Neural cell (in vitro differentiated cells): Measurements from ENCODE around the gene MYRIP. TPM values are rescaled to one million over a fixed set of nuclear protein-coding genes. Genes with fewer than 3 reads are reported as not detected.

Experiments used
- H2AFZ ChIP-seq: fragments of 200-600, 300-800 bp; sonication (generic), shearing (Covaris generic); 2 replicates; pipeline ENCODE4 v1.6.0; 2014; ENCODE audit warnings: low read depth, mild to moderate bottlenecking, antibody characterized with exemption, low read length, moderate library complexity
- H3F3A ChIP-seq: fragments of 200-600 bp; shearing (Covaris generic); 2 replicates; pipeline ENCODE4 v1.6.1; 2016; ENCODE audit warnings: mild to moderate bottlenecking, moderate library complexity, mixed read lengths, antibody characterized with exemption, low read length; ENCODE audit not compliant: insufficient read depth, poor library complexity, severe bottlenecking
- H3K27ac ChIP-seq: fragments of 200-600, 300-800 bp; sonication (generic), shearing (Covaris generic); 2 replicates; pipeline ENCODE4 v1.5.1; 2014; ENCODE audit warnings: mild to moderate bottlenecking, low read length, moderate library complexity
- H3K27me3 ChIP-seq: fragments of 300-800, 200-600 bp; sonication (generic), shearing (Covaris generic); 2 replicates; pipeline ENCODE4 v1.6.0; 2014; ENCODE audit warnings: mild to moderate bottlenecking, low read depth, low read length, moderate library complexity; ENCODE audit not compliant: insufficient read depth
- H3K36me3 ChIP-seq: fragments of 300-800, 200-600 bp; sonication (generic), shearing (Covaris generic); 2 replicates; pipeline ENCODE4 v1.5.1; 2014; ENCODE audit warnings: mild to moderate bottlenecking, antibody characterized with exemption, low read length, moderate library complexity; ENCODE audit not compliant: insufficient read depth
- H3K4me2 ChIP-seq: fragments of 300-800, 200-600 bp; sonication (generic), shearing (Covaris generic); 2 replicates; pipeline ENCODE4 v1.6.0; 2014; ENCODE audit warnings: mild to moderate bottlenecking, low read length
- H3K4me3 ChIP-seq: fragments of 300-800, 200-600 bp; sonication (generic), shearing (Covaris generic); 2 replicates; pipeline ENCODE4 v1.5.1; 2014; ENCODE audit warnings: mild to moderate bottlenecking, low read length, moderate library complexity
- H3K79me2 ChIP-seq: fragments of 200-600 bp; shearing (Covaris generic); replicated peaks from 2 replicates; pipeline ENCODE4 v1.6.0; 2014; ENCODE audit warnings: mild to moderate bottlenecking, low read length, moderate library complexity; ENCODE audit not compliant: insufficient read depth
- H3K9ac ChIP-seq: fragments of 300-800, 200-600 bp; sonication (generic), shearing (Covaris generic); 2 replicates; pipeline ENCODE4 v1.6.1; 2016; ENCODE audit warnings: mild to moderate bottlenecking, low read length, mixed read lengths
- H3K9me2 ChIP-seq: fragments of 200-600 bp; shearing (Covaris generic); 2 replicates; pipeline ENCODE4 v1.6.1; 2016; ENCODE audit warnings: mild to moderate bottlenecking, low read length, mixed read lengths; ENCODE audit not compliant: insufficient read depth
- H3K9me3 ChIP-seq: fragments of 200-600, 300-800 bp; sonication (generic), shearing (Covaris generic); 2 replicates; pipeline ENCODE4 v1.6.1; 2016; ENCODE audit warnings: mild to moderate bottlenecking, mixed run types, low read length, moderate library complexity, mixed read lengths
- H4K20me1 ChIP-seq: fragments of 200-600 bp; shearing (Covaris generic); 2 replicates; pipeline ENCODE4 v1.6.1; 2016; ENCODE audit warnings: mild to moderate bottlenecking, mixed run types; ENCODE audit not compliant: insufficient read depth
- EP300 ChIP-seq: fragments of 450-650 bp; conservative IDR thresholded peaks from 2 replicates; pipeline ENCODE4 v1.6.1; 2014; ENCODE audit warnings: antibody characterized with exemption, mild to moderate bottlenecking, moderate library complexity; ENCODE audit not compliant: poor library complexity, severe bottlenecking
- EZH2 ChIP-seq: fragments of 200-600, 300-800 bp; shearing (Covaris generic), sonication (generic); IDR thresholded peaks from 2 replicates; pipeline ENCODE4 v1.6.1; 2014; ENCODE audit warnings: antibody characterized with exemption, low read length, borderline replicate concordance, mild to moderate bottlenecking; ENCODE audit not compliant: insufficient read depth, poor library complexity, severe bottlenecking
- MXI1 ChIP-seq: fragments of 450-650 bp; conservative IDR thresholded peaks from 2 replicates; pipeline ENCODE4 v1.6.1; 2014; ENCODE audit warnings: antibody characterized with exemption, mild to moderate bottlenecking; ENCODE audit not compliant: poor library complexity, severe bottlenecking
- POLR2AphosphoS5 ChIP-seq: IDR thresholded peaks from 2 replicates; pipeline ENCODE4 v1.6.1; 2012
- RAD21 ChIP-seq: fragments of 450-650 bp; conservative IDR thresholded peaks from 2 replicates; pipeline ENCODE4 v1.6.1; 2014; ENCODE audit warnings: antibody characterized with exemption, mild to moderate bottlenecking, moderate library complexity
- REST ChIP-seq: IDR thresholded peaks from 2 replicates; pipeline ENCODE4 v1.6.1; 2012; ENCODE audit warnings: borderline replicate concordance
- SMC3 ChIP-seq: fragments of 450-650 bp; conservative IDR thresholded peaks from 2 replicates; pipeline ENCODE4 v1.6.1; 2014; ENCODE audit warnings: antibody characterized with exemption, mild to moderate bottlenecking, moderate library complexity; ENCODE audit not compliant: poor library complexity
- TAF1 ChIP-seq: IDR thresholded peaks from 2 replicates; pipeline ENCODE4 v1.6.1; 2012; ENCODE audit warnings: low read depth
- polyA plus RNA-seq: library from polyadenylated mRNA; depleted of rRNA; stranded (reverse); fragments of >200 nt; gene quantifications from 2 replicates; pipeline ENCODE4 v1.2.3, GENCODE V29; 2014
- TF ChIP-seq, protein P1 (sequence below): fragments of 450-650 bp; IDR thresholded peaks from 2 replicates; pipeline ENCODE4 v1.5.1; 2014; ENCODE audit warnings: antibody characterized with exemption, mild to moderate bottlenecking, moderate library complexity; ENCODE audit not compliant: poor library complexity, severe bottlenecking

Gene MYRIP
- polyA plus RNA-seq, 1 donor from 2014 or later, result 0.76 TPM

- H3F3A ChIP-seq, result no peaks in the 10 kb centered on the region
- H3K9me3 ChIP-seq, result no peaks in the 10 kb centered on the region
- H3K79me2 ChIP-seq, result no peaks in the 10 kb centered on the region
- H3K4me3 ChIP-seq, result no peak overlapping the region
- no peaks in the 10 kb centered on the region for H3K9me2 ChIP-seq
- TF ChIP-seq SMC3 (no peak), EZH2 (no peak), POLR2AphosphoS5 (no peak), RAD21 (no peak), REST (no peak), EP300 (no peak), MXI1 (no peak), TAF1 (no peak)
- TF ChIP-seq, protein P1, sequence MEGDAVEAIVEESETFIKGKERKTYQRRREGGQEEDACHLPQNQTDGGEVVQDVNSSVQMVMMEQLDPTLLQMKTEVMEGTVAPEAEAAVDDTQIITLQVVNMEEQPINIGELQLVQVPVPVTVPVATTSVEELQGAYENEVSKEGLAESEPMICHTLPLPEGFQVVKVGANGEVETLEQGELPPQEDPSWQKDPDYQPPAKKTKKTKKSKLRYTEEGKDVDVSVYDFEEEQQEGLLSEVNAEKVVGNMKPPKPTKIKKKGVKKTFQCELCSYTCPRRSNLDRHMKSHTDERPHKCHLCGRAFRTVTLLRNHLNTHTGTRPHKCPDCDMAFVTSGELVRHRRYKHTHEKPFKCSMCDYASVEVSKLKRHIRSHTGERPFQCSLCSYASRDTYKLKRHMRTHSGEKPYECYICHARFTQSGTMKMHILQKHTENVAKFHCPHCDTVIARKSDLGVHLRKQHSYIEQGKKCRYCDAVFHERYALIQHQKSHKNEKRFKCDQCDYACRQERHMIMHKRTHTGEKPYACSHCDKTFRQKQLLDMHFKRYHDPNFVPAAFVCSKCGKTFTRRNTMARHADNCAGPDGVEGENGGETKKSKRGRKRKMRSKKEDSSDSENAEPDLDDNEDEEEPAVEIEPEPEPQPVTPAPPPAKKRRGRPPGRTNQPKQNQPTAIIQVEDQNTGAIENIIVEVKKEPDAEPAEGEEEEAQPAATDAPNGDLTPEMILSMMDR, result no peak
- no peak overlapping the region for H2AFZ ChIP-seq
- H3K27me3 ChIP-seq, result no peaks in the 10 kb centered on the region
- no peak overlapping the region for H3K4me2 ChIP-seq
- no peaks in the 10 kb centered on the region for H3K36me3 ChIP-seq
- H4K20me1 ChIP-seq, result no peaks in the 10 kb centered on the region
- H3K27ac ChIP-seq, result no peak overlapping the region
- H3K9ac ChIP-seq, result no peak overlapping the region
These were observed 207.0 kb downstream of the MYRIP start for GRCh38 chr3:40016391-40016790.

DNA sequence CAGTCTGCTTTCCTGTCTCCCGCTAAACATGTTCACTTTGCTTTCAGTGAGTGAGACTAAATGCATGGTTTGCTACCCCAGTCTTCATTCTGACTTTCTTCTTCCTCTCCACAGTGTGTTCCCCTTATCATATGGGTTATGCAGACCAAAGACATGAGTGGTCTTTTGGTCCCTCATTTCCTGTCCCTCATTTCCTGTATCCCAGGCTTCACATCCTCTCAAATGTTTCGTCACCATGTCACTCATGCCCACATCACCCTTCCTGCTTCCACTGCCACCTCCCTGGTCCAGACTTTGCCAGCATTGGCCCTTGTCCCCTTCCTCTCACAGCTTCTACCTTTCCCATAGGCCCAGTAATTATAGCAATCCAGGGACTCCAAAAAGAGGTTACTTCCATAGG is 209.0 kb downstream of the MYRIP start:
- H3K36me3 ChIP-seq, result no peaks in the 10 kb centered on the region
- H3K9me2 ChIP-seq, result no peaks in the 10 kb centered on the region
- no peaks in the 10 kb centered on the region for H3K9me3 ChIP-seq
- H3K4me3 ChIP-seq, result no peak overlapping the region
- TF ChIP-seq, protein P1, result no peak
- no peak for TF ChIP-seq SMC3
- no peak for TF ChIP-seq POLR2AphosphoS5
- no peak overlapping the region for H3K4me2 ChIP-seq
- no peaks in the 10 kb centered on the region for H4K20me1 ChIP-seq
- H3K79me2 ChIP-seq, result no peaks in the 10 kb centered on the region
- H3K27ac ChIP-seq, result no peak overlapping the region
- no peak overlapping the region for H2AFZ ChIP-seq
- H3K27me3 ChIP-seq, result no peaks in the 10 kb centered on the region
- no peaks in the 10 kb centered on the region for H3F3A ChIP-seq
- H3K9ac ChIP-seq, result no peak overlapping the region
